Hepatocyte (in vitro differentiated cells): ENCODE data around the gene HLA-DRB5.

Source experiments
- EZH2 ChIP-seq: fragments of 200-600 bp; sonication (generic); IDR thresholded peaks from 2 replicates; pipeline ENCODE4 v1.6.1; 2016; ENCODE audit warnings: antibody characterized with exemption, mild to moderate bottlenecking, borderline replicate concordance
- EZH2phosphoT487 ChIP-seq: fragments of 200-600 bp; sonication (generic); IDR thresholded peaks from one replicate; pipeline ENCODE4 v1.6.1; 2018; ENCODE audit warnings: antibody characterized with exemption, mild to moderate bottlenecking, low read depth, moderate library complexity; ENCODE audit not compliant: unreplicated experiment, severe bottlenecking
- TF ChIP-seq, protein P1 (sequence below): fragments of 200-600 bp; sonication (generic); IDR thresholded peaks from 2 replicates; pipeline ENCODE4 v1.5.1; 2016; ENCODE audit warnings: antibody characterized with exemption, mild to moderate bottlenecking; ENCODE audit not compliant: poor library complexity

DNA sequence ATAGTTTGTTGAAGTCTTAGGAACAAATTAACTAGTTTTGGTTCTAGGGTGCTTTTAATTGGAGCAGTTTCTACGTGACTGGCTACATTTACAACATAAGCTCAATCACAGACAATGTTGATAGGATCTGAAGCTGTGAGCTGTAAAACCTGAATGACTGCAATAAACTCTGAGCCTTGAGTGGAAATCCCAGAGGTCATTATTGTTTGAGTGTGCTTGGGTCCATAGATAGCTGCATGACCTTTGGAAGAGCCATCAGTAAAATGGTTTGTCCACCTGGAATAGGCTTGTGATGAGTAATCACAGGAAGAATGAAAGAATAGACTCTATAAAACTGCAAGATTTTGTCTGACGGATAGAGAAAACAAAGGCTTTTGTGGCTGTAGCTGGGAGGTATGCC lies 32.9 kb upstream of the HLA-DRB5 start:
- TF ChIP-seq, protein P1, sequence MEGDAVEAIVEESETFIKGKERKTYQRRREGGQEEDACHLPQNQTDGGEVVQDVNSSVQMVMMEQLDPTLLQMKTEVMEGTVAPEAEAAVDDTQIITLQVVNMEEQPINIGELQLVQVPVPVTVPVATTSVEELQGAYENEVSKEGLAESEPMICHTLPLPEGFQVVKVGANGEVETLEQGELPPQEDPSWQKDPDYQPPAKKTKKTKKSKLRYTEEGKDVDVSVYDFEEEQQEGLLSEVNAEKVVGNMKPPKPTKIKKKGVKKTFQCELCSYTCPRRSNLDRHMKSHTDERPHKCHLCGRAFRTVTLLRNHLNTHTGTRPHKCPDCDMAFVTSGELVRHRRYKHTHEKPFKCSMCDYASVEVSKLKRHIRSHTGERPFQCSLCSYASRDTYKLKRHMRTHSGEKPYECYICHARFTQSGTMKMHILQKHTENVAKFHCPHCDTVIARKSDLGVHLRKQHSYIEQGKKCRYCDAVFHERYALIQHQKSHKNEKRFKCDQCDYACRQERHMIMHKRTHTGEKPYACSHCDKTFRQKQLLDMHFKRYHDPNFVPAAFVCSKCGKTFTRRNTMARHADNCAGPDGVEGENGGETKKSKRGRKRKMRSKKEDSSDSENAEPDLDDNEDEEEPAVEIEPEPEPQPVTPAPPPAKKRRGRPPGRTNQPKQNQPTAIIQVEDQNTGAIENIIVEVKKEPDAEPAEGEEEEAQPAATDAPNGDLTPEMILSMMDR: no peak
- no peak for TF ChIP-seq EZH2
- TF ChIP-seq EZH2phosphoT487: no peak
